Measurements from ENCODE around the gene IL1R1.

DNA sequence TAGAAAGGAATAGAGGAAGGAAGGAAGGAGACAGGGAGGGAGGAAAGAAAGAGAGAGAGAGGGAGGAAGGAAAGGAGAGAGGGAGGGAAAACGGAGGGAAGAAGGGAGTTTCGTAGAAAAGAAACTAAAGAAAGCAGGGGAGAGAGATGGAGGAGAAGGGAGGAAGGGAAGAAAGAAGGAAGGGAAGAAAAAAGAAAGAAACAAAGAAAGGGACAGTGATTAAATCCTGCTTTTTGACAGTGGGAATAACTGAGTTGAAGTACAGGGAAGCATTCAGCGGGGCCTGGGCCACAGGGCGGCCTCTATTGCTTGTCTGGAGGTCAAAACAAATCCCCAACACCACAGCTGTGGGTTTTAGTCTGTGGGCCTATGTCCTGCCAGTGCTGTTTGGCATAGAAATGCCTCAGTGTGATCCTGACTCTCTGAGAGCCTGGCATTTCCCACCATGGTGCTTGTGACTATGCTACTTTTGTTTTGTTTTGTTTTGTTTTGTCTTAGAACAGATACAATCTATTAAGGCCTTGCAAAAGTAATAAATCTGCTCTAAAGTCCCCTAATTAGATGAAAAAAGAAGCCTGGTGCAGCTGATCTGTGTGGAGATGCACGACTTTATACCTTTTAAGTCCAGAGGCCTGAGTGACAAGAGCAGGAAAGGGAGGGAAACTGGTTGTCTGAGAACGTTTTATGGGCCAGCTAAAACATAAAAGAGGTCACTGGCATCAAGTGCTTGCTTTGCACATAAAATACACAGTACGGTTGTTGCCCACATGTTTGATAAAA, 84.3 kb downstream of the IL1R1 start:
- TF ChIP-seq, protein P1, sequence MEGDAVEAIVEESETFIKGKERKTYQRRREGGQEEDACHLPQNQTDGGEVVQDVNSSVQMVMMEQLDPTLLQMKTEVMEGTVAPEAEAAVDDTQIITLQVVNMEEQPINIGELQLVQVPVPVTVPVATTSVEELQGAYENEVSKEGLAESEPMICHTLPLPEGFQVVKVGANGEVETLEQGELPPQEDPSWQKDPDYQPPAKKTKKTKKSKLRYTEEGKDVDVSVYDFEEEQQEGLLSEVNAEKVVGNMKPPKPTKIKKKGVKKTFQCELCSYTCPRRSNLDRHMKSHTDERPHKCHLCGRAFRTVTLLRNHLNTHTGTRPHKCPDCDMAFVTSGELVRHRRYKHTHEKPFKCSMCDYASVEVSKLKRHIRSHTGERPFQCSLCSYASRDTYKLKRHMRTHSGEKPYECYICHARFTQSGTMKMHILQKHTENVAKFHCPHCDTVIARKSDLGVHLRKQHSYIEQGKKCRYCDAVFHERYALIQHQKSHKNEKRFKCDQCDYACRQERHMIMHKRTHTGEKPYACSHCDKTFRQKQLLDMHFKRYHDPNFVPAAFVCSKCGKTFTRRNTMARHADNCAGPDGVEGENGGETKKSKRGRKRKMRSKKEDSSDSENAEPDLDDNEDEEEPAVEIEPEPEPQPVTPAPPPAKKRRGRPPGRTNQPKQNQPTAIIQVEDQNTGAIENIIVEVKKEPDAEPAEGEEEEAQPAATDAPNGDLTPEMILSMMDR (conservative IDR thresholded peaks at IDR 0.05; ENCODE audit: low read depth, low read length), result no peak
- TF ChIP-seq POLR2A (IDR thresholded peaks at IDR 0.05; ENCODE audit: low read depth, low read length), result peak; percentile 36; the same call in 1 of the 2 replicates
- no peak for TF ChIP-seq MAZ (IDR thresholded peaks at IDR 0.05; ENCODE audit: borderline replicate concordance, low read depth, low read length)
- TF ChIP-seq FOS (IDR thresholded peaks at IDR 0.05; ENCODE audit: low read depth, low read length), result no peak
- no peak for TF ChIP-seq CHD1 (IDR thresholded peaks at IDR 0.05; ENCODE audit: low read depth, low read length)
- TF ChIP-seq RCOR1 (IDR thresholded peaks at IDR 0.05; ENCODE audit: insufficient replicate concordance, low read length), result no peak
- no peak for TF ChIP-seq SMC3 (IDR thresholded peaks at IDR 0.05; ENCODE audit: low read depth, low read length)
- TF ChIP-seq RFX5 (IDR thresholded peaks at IDR 0.05; ENCODE audit: low read depth, low read length), result no peak
- TF ChIP-seq MAFK (IDR thresholded peaks at IDR 0.05; ENCODE audit: low read depth, low read length), result no peak
- TF ChIP-seq, protein P2, sequence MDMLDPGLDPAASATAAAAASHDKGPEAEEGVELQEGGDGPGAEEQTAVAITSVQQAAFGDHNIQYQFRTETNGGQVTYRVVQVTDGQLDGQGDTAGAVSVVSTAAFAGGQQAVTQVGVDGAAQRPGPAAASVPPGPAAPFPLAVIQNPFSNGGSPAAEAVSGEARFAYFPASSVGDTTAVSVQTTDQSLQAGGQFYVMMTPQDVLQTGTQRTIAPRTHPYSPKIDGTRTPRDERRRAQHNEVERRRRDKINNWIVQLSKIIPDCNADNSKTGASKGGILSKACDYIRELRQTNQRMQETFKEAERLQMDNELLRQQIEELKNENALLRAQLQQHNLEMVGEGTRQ (IDR thresholded peaks at IDR 0.05; ENCODE audit: low read depth, low read length), result no peak
- no peak for TF ChIP-seq NFE2L2 (IDR thresholded peaks at IDR 0.05; ENCODE audit: low read depth, low read length)
- TF ChIP-seq RAD21 (IDR thresholded peaks at IDR 0.05; ENCODE audit: low read length), result no peak
- no peak for TF ChIP-seq MXI1 (IDR thresholded peaks at IDR 0.05; ENCODE audit: borderline replicate concordance, low read depth, low read length)
- TF ChIP-seq CEBPB (IDR thresholded peaks at IDR 0.05; ENCODE audit: low read depth, low read length), result no peak

All from IMR-90 (cell line).